Pulmonary artery endothelial cell (primary cell): Measurements from ENCODE around the gene FAM98C. TPM values are rescaled to one million over a fixed set of nuclear protein-coding genes. Genes with fewer than 3 reads are reported as not detected.
A peak's percentile ranks its signal among the peaks of the same experiment; 100 is the strongest.

Experiments used
- DNase-seq: peaks from one replicate; pipeline ENCODE4 v3.0.0-alpha.2; 2011; ENCODE audit warnings: low read depth, low spot score
- total RNA-seq: library from RNA; depleted of rRNA; stranded (reverse); fragments of >200 nt; gene quantifications from 2 replicates; pipeline ENCODE4 v1.2.3, GENCODE V29; 2014

Gene FAM98C
- total RNA-seq, 1 donor from 2014 or later: 8.2 TPM

- no peak for DNase-seq
Measured at GRCh38 chr19:38377052-38377451, 25.8 kb upstream of the FAM98C start.

- DNase-seq: no peak
Measured at GRCh38 chr19:38378866-38379265, 24.0 kb upstream of the FAM98C start.

- DNase-seq: no peak
Measured at GRCh38 chr19:38381138-38381537, 21.8 kb upstream of the FAM98C start.

- DNase-seq: no peak
Measured at GRCh38 chr19:38383184-38383583, 19.7 kb upstream of the FAM98C start.

GRCh38 chr19:38383743-38384142 is 19.1 kb upstream of the FAM98C start:
- no peak for DNase-seq

- DNase-seq: no peak
Measured at GRCh38 chr19:38384209-38385027, 18.5 kb upstream of the FAM98C start.

GRCh38 chr19:38385057-38385803 is 17.7 kb upstream of the FAM98C start:
- DNase-seq: no peak

GRCh38 chr19:38385804-38386257 is 17.1 kb upstream of the FAM98C start:
- DNase-seq: no peak

- no peak for DNase-seq
Measured at GRCh38 chr19:38386300-38386970, 16.5 kb upstream of the FAM98C start.

GRCh38 chr19:38386971-38387549 is 15.8 kb upstream of the FAM98C start:
- no peak for DNase-seq

GRCh38 chr19:38387550-38388348 is 15.1 kb upstream of the FAM98C start, which contains the start of gene GGN:
TSS of gene GGN (minus strand) at chr19:38388034. CDS start at chr19:38387261, 773 bp downstream.
- peak; percentile 81 for DNase-seq

- DNase-seq: peak; percentile 22
Measured at GRCh38 chr19:38388349-38389100, 14.4 kb upstream of the FAM98C start, which contains the start of gene SPRED3. TSS of gene SPRED3 (plus strand) at chr19:38388697. CDS start at chr19:38390303, 1,606 bp downstream.

GRCh38 chr19:38389101-38389925 is 13.6 kb upstream of the FAM98C start:
- DNase-seq: peak; percentile 45

GRCh38 chr19:38389957-38390924 is 12.7 kb upstream of the FAM98C start:
- DNase-seq: no peak

GRCh38 chr19:38391911-38392464 is 10.9 kb upstream of the FAM98C start:
- no peak for DNase-seq

- DNase-seq: no peak
Measured at GRCh38 chr19:38392707-38393308, 10.1 kb upstream of the FAM98C start.

GRCh38 chr19:38394488-38394887 is 8.4 kb upstream of the FAM98C start:
- DNase-seq: no peak
